ENCODE data around the gene JADE2. TPM values are rescaled to one million over a fixed set of nuclear protein-coding genes. Genes with fewer than 3 reads are reported as not detected.

JADE2 gene
- total and polyA plus RNA-seq, 2 experiments from 2014 or later = 16.2 to 40.8 TPM

GRCh38 chr5:134551901-134552300, 26.4 kb downstream of the JADE2 start:
- Histone ChIP-seq H3F3A (replicated peaks; ENCODE audit: low read depth) (peaks cover 18% of the 10 kb centered on the region; the same call in 1 of the 2 replicates), H3K27me3 (ENCODE audit: insufficient read depth) (no peaks in the 10 kb centered on the region), H3K9me2 (ENCODE audit: insufficient read depth) (no peaks in the 10 kb centered on the region), H3K4me1 (ENCODE audit: insufficient read depth) (peaks cover 9% of the 10 kb centered on the region; the same call in 1 of the 2 replicates), H3K27ac (ENCODE audit: low read depth) (peak overlapping the region; percentile 70; the same call in 1 of the 2 replicates), H3K36me3 (ENCODE audit: insufficient read depth) (0 out of 2 replicates have a peak, but pooled peaks cover 4% of the 10 kb centered on the region), H3K4me3 (no peak overlapping the region), H3K79me2 (replicated peaks; ENCODE audit: insufficient read depth) (peaks cover 13% of the 10 kb centered on the region; the same call in 1 of the 2 replicates), H2AFZ (no peak overlapping the region), H4K20me1 (replicated peaks; ENCODE audit: insufficient read depth) (peaks cover 9% of the 10 kb centered on the region), H3K4me2 (no peak overlapping the region)
- peak overlapping the region; percentile 18; the same call in 1 of the 2 replicates for H3K27ac Mint-ChIP-seq
- H3K27me3 Mint-ChIP-seq (ENCODE audit: insufficient read depth, low read depth, poor library complexity) = peaks cover 8% of the 10 kb centered on the region
- H3K4me3 Mint-ChIP-seq = no peak overlapping the region
- no peaks in the 10 kb centered on the region for H3K9me3 Mint-ChIP-seq
- ATAC-seq = no peak
- no peak for TF ChIP-seq NANOG (IDR thresholded peaks at IDR 0.05; ENCODE audit: borderline replicate concordance)
- TF ChIP-seq CTCF (conservative IDR thresholded peaks at IDR 0.05; ENCODE audit: low read depth in 2 of 2) = no peak
- no peak for TF ChIP-seq EZH2 (IDR thresholded peaks at IDR 0.05; ENCODE audit: low read depth, unreplicated experiment)
- no peak for TF ChIP-seq POLR2AphosphoS5 (IDR thresholded peaks at IDR 0.05; ENCODE audit: low read depth)
- no peak for TF ChIP-seq CREB1 (CRISPR knock-in tag; IDR thresholded peaks at IDR 0.05; ENCODE audit: low read depth)
- TF ChIP-seq ZNF331 (CRISPR knock-in tag; IDR thresholded peaks at IDR 0.05; ENCODE audit: low read depth) = no peak
- TF ChIP-seq REST (IDR thresholded peaks at IDR 0.05; ENCODE audit: unreplicated experiment) = no peak
- no peak for TF ChIP-seq STAT1 (IDR thresholded peaks at IDR 0.05; ENCODE audit: unreplicated experiment)
- TF ChIP-seq JUNB (IDR thresholded peaks at IDR 0.05; ENCODE audit: unreplicated experiment) = no peak
- TF ChIP-seq EZH2phosphoT487 (IDR thresholded peaks at IDR 0.05; ENCODE audit: unreplicated experiment) = no peak
- TF ChIP-seq ZNF462 (CRISPR knock-in tag; IDR thresholded peaks at IDR 0.05) = no peak
- no peak for TF ChIP-seq ETS1 (IDR thresholded peaks at IDR 0.05)
- peaks cover 41% of the 10 kb centered on the region for H3K4me1 Mint-ChIP-seq
- no peak for DNase-seq (ENCODE audit: low spot score)
- peaks cover 61% of the 10 kb centered on the region for H3K36me3 Mint-ChIP-seq (ENCODE audit: low read depth)

Data from GM23338 (cell line).